HCT116 (cell line): ENCODE data around the gene COMMD3.

Experiments
- CEBPB ChIP-seq: IDR thresholded peaks from 2 replicates; pipeline ENCODE4 v1.6.1; 2012; ENCODE audit warnings: low read depth
- TF ChIP-seq, protein P1 (sequence below): IDR thresholded peaks from 2 replicates; pipeline ENCODE4 v1.6.1; 2012; ENCODE audit warnings: low read depth

DNA sequence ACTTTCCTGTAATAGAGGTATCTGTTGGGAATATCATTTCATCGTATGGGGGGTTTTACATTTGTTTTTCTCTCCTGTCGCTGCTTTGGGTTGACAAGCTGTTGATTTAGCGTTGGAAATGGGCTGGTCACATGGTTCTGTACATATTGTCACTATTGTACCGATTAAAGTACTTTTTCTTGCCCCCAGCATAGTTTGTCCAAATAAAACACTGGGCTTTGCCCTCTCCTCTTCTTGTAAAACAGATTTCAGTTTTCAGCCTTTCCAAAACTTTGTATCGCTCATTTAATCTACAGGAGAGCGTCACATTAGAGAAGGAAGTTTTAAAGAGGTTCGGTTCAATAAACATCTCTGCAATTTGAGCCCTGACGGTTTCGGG, 8.7 kb downstream of the COMMD3 start:
- TF ChIP-seq, protein P1, sequence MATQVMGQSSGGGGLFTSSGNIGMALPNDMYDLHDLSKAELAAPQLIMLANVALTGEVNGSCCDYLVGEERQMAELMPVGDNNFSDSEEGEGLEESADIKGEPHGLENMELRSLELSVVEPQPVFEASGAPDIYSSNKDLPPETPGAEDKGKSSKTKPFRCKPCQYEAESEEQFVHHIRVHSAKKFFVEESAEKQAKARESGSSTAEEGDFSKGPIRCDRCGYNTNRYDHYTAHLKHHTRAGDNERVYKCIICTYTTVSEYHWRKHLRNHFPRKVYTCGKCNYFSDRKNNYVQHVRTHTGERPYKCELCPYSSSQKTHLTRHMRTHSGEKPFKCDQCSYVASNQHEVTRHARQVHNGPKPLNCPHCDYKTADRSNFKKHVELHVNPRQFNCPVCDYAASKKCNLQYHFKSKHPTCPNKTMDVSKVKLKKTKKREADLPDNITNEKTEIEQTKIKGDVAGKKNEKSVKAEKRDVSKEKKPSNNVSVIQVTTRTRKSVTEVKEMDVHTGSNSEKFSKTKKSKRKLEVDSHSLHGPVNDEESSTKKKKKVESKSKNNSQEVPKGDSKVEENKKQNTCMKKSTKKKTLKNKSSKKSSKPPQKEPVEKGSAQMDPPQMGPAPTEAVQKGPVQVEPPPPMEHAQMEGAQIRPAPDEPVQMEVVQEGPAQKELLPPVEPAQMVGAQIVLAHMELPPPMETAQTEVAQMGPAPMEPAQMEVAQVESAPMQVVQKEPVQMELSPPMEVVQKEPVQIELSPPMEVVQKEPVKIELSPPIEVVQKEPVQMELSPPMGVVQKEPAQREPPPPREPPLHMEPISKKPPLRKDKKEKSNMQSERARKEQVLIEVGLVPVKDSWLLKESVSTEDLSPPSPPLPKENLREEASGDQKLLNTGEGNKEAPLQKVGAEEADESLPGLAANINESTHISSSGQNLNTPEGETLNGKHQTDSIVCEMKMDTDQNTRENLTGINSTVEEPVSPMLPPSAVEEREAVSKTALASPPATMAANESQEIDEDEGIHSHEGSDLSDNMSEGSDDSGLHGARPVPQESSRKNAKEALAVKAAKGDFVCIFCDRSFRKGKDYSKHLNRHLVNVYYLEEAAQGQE = no peak
- no peak for TF ChIP-seq CEBPB
